Spleen (tissue), 7 donors: ENCODE measurements around the gene PRKG1.

ENCODE experiments used
- POLR2A ChIP-seq, 3 donors: fragments of 450-650 bp; IDR thresholded peaks; one replicate each; pipeline ENCODE4 v1.5.1; 2017; ENCODE audit warnings: antibody characterized with exemption in 3 of 3, mild to moderate bottlenecking in 1 of 3
- POLR2AphosphoS5 ChIP-seq, 3 donors: sonication (generic); formaldehyde crosslinking; IDR thresholded peaks; one replicate each; pipeline ENCODE4 v1.5.1; 2017; ENCODE audit warnings: antibody characterized with exemption in 3 of 3
- TF ChIP-seq, protein P1 (sequence below), 11 experiments: fragments of 200-600 bp in 7 of 11; fragments of 450-650 bp in 4 of 11; sonication (generic) in 4 of 11; IDR thresholded peaks in 8 of 11; conservative IDR thresholded peaks in 3 of 11; 1 replicate in 7 of 11; 2 replicates in 4 of 11; pipeline versions ENCODE4 v1.4.0 to v1.8.0; 2016 to 2021; ENCODE audit warnings: antibody characterized with exemption in 11 of 11, inconsistent platforms in 4 of 11, mild to moderate bottlenecking in 1 of 11
- donor health status: DM: no; HTN: no; CAD: no; lungs with moderate emphysema.
- donor health status: DM: no; HTN: no; CAD: no.
- donor health status: DM: no; HTN: no; CAD: no.

DNA sequence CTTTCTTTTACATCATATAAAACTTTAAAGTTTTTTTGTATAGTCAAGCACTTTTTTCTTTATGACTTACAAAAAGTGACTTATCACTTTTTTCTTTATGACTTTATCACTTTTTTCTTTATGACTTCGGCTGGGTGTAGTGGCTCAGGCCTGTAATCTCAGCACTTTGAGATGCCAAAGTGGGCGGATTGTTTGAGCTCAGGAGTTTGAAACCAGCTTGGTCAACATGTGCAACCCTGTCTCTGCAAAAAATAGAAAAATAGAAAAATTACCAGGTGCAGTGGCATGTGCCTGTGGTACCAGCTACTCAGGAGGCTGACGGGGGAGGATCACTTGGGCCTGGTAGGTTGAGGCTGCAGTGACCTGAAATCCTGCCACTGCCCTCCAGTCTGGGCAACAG is 733.9 kb downstream of the PRKG1 start:
- TF ChIP-seq, protein P1, sequence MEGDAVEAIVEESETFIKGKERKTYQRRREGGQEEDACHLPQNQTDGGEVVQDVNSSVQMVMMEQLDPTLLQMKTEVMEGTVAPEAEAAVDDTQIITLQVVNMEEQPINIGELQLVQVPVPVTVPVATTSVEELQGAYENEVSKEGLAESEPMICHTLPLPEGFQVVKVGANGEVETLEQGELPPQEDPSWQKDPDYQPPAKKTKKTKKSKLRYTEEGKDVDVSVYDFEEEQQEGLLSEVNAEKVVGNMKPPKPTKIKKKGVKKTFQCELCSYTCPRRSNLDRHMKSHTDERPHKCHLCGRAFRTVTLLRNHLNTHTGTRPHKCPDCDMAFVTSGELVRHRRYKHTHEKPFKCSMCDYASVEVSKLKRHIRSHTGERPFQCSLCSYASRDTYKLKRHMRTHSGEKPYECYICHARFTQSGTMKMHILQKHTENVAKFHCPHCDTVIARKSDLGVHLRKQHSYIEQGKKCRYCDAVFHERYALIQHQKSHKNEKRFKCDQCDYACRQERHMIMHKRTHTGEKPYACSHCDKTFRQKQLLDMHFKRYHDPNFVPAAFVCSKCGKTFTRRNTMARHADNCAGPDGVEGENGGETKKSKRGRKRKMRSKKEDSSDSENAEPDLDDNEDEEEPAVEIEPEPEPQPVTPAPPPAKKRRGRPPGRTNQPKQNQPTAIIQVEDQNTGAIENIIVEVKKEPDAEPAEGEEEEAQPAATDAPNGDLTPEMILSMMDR (IDR thresholded peaks at IDR 0.05 in 8 of 11, conservative IDR thresholded peaks at IDR 0.05 in 3 of 11) = no peak
- no peak for TF ChIP-seq POLR2AphosphoS5 (IDR thresholded peaks at IDR 0.05)
- TF ChIP-seq POLR2A (IDR thresholded peaks at IDR 0.05) = no peak
